Measurements from ENCODE around the gene P3H2. TPM values are rescaled to one million over a fixed set of nuclear protein-coding genes. Genes with fewer than 3 reads are reported as not detected.

P3H2 gene
- total RNA-seq, 2 donors from 2014 or later: not detected

GRCh38 chr3:189988322-189988721 is 132.4 kb downstream of the P3H2 start:
- H3K27ac Mint-ChIP-seq: no peak overlapping the region
- no peaks in the 10 kb centered on the region for H3K4me1 Mint-ChIP-seq
- no peaks in the 10 kb centered on the region for H3K9me3 ChIP-seq (ENCODE audit: control insufficient read depth, low read length, poor library complexity, severe bottlenecking)
- DNase-seq (no peak), ATAC-seq (no peak)
- H3K4me3 Mint-ChIP-seq: no peak overlapping the region
- H3K27me3 Mint-ChIP-seq: peaks cover 40% of the 10 kb centered on the region
- no peaks in the 10 kb centered on the region for H3K36me3 Mint-ChIP-seq (ENCODE audit: low read depth)

DNA sequence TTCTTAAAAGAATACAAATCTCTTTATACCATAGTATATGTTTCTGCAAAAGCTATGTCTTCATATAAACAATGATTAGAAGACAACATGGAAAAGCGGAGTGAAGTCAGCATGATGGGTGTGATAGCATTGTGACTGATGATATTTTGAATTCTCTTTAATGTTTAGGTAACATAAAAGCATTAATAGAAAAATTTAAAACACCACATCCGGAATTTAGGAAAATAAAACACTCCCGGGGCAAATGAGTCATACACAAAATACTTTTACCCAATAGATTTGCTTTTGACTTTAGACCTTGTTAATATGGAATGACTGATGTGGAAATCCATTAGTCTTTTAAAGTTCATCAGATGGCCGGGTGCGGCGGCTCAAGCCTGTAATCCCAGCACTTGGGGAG is 134.7 kb downstream of the P3H2 start:
- Mint-ChIP-seq H3K36me3 (ENCODE audit: low read depth) (no peaks in the 10 kb centered on the region), H3K4me3 (no peak overlapping the region), H3K27ac (no peak overlapping the region), H3K27me3 (peaks cover 48% of the 10 kb centered on the region), H3K4me1 (no peaks in the 10 kb centered on the region)
- ATAC-seq (no peak), DNase-seq (no peak)
- H3K9me3 ChIP-seq (ENCODE audit: control insufficient read depth, low read length, poor library complexity, severe bottlenecking): no peaks in the 10 kb centered on the region

- Mint-ChIP-seq H3K27ac (no peak overlapping the region), H3K4me1 (no peaks in the 10 kb centered on the region), H3K27me3 (peaks cover 39% of the 10 kb centered on the region), H3K36me3 (ENCODE audit: low read depth) (no peaks in the 10 kb centered on the region), H3K4me3 (no peak overlapping the region)
- no peak for ATAC-seq
- peaks cover 1% of the 10 kb centered on the region for H3K9me3 ChIP-seq (ENCODE audit: control insufficient read depth, low read length, poor library complexity, severe bottlenecking)
- DNase-seq: no peak
These were observed 137.1 kb downstream of the P3H2 start for GRCh38 chr3:189983612-189984011.

DNA sequence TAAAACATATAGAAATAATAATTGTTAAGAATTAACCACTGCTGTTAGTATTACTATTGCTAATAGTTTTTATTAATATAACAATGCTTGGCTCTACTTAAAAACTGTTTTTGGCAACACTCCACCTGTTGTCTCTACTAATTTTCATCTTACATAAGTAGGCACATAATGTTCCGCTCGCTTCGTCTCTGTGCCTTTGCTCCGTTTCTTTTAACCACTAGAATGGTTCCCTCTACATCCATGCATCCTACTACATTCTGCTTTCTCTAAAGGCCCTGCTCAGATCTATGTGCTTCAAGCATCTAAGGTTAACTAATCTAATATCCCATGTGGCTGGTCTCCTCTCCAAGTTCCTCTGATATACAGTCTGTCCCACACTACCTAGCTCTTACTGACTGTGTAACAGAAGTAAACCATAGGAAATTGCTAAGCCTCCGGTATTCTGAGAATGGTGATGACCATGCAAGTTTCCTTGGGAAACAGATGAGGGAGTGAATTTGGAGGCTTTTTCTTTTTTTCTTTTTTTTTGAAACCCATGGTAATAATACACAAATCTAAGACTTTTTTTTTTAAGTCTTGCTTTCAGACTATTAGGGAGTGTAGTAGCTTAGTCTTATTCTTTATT is 138.3 kb downstream of the P3H2 start:
- Mint-ChIP-seq H3K27me3 (peaks cover 44% of the 10 kb centered on the region), H3K36me3 (ENCODE audit: low read depth) (no peaks in the 10 kb centered on the region), H3K4me1 (no peaks in the 10 kb centered on the region), H3K27ac (no peak overlapping the region), H3K4me3 (no peak overlapping the region)
- DNase-seq (no peak), ATAC-seq (no peak)
- peaks cover 3% of the 10 kb centered on the region for H3K9me3 ChIP-seq (ENCODE audit: control insufficient read depth, low read length, poor library complexity, severe bottlenecking)

DNA sequence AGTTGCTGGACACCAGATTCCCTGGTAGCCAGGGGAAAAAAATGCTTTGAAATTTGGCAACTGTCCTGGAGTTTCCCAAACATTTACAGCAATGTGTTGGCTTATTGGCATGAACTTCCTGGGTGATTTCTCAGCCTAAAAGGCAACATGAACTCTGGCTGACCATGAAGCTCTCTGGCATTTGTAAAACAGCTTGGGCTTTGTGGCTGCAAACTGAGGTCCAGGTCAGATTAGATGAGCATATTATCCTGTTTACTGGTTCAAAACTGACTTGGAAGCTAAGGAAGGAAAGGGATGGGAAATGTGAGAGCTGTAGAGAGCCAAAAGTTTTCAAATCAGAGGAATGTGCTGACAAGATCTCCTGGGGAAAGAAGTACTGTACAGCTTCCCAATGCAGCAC is 139.0 kb downstream of the P3H2 start:
- Mint-ChIP-seq H3K4me3 (no peak overlapping the region), H3K4me1 (no peaks in the 10 kb centered on the region), H3K27me3 (peaks cover 49% of the 10 kb centered on the region), H3K27ac (peak overlapping the region; percentile 45), H3K36me3 (ENCODE audit: low read depth) (no peaks in the 10 kb centered on the region)
- H3K9me3 ChIP-seq (ENCODE audit: control insufficient read depth, low read length, poor library complexity, severe bottlenecking): peaks cover 3% of the 10 kb centered on the region
- DNase-seq (no peak), ATAC-seq (no peak)

- no peak overlapping the region for H3K27ac Mint-ChIP-seq
- H3K9me3 ChIP-seq (ENCODE audit: control insufficient read depth, low read length, poor library complexity, severe bottlenecking): peaks cover 3% of the 10 kb centered on the region
- peaks cover 71% of the 10 kb centered on the region for H3K27me3 Mint-ChIP-seq
- DNase-seq: no peak
- ATAC-seq: no peak
- no peaks in the 10 kb centered on the region for H3K4me1 Mint-ChIP-seq
- H3K4me3 Mint-ChIP-seq: no peak overlapping the region
- no peaks in the 10 kb centered on the region for H3K36me3 Mint-ChIP-seq (ENCODE audit: low read depth)
These were observed 141.9 kb downstream of the P3H2 start for GRCh38 chr3:189978753-189979152.

DNA sequence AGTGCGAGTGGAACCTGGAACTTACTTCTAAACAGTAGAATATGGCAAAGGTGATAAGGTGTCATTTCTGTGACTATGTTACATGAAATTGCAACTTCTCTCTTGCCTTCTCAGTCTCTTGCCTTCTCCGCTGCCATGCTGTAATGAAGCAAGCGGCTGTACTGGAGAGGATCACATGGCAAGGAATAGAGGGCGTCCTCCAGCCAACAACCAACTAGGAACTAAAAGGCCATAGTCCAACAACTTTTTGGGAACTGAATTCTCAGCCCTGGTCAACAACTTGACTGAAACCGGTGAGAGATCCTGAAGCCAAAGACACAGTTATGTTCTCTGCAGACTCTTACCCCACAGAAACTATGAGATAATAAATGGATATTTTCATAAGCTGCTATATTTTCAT is 143.5 kb downstream of the P3H2 start:
- peaks cover 62% of the 10 kb centered on the region for H3K27me3 Mint-ChIP-seq
- DNase-seq: no peak
- no peak for ATAC-seq
- no peak overlapping the region for H3K27ac Mint-ChIP-seq
- H3K4me3 Mint-ChIP-seq: no peak overlapping the region
- peaks cover 3% of the 10 kb centered on the region for H3K9me3 ChIP-seq (ENCODE audit: control insufficient read depth, low read length, poor library complexity, severe bottlenecking)
- no peaks in the 10 kb centered on the region for H3K4me1 Mint-ChIP-seq
- no peaks in the 10 kb centered on the region for H3K36me3 Mint-ChIP-seq (ENCODE audit: low read depth)

GRCh38 chr3:189975391-189975990 is 145.2 kb downstream of the P3H2 start:
- peaks cover 3% of the 10 kb centered on the region for H3K9me3 ChIP-seq (ENCODE audit: control insufficient read depth, low read length, poor library complexity, severe bottlenecking)
- H3K36me3 Mint-ChIP-seq (ENCODE audit: low read depth): no peaks in the 10 kb centered on the region
- DNase-seq: no peak
- no peak overlapping the region for H3K4me3 Mint-ChIP-seq
- peaks cover 60% of the 10 kb centered on the region for H3K27me3 Mint-ChIP-seq
- H3K4me1 Mint-ChIP-seq: no peaks in the 10 kb centered on the region
- no peak overlapping the region for H3K27ac Mint-ChIP-seq
- ATAC-seq: no peak

GRCh38 chr3:189974359-189974758 is 146.3 kb downstream of the P3H2 start:
- Mint-ChIP-seq H3K27me3 (peaks cover 55% of the 10 kb centered on the region), H3K36me3 (ENCODE audit: low read depth) (no peaks in the 10 kb centered on the region), H3K27ac (no peak overlapping the region), H3K4me3 (no peak overlapping the region), H3K4me1 (no peaks in the 10 kb centered on the region)
- no peak for ATAC-seq
- no peak for DNase-seq
- peaks cover 3% of the 10 kb centered on the region for H3K9me3 ChIP-seq (ENCODE audit: control insufficient read depth, low read length, poor library complexity, severe bottlenecking)

DNA sequence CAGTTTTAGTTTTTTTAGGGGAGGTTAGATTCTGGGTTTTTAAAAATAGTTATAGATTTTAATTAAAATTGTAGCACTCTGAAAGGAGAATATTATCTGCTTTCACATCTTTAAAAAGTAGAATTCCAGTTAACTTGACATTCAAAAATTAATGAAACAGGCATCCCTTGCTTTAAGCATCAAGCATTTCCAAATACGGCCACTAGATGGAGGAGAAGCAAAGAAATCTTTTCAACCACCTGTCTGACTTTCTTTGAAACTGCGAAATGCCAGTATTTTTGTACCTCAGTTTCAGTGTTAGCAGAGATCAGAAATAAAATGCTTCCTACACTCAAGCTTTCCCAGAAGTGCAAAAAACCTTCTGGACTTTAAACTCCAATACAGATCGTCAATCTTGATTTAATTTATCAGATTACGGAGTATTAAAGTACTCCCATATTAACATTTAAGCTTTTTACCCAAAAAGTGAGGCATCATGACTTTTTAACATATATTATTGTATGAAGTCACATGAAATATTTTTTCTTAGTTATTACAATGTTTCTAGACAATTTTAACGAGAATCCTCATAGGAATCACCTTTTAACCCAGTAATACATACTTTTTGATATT is 153.3 kb downstream of the P3H2 start:
- H3K27ac Mint-ChIP-seq: peak overlapping the region; percentile 37
- H3K4me3 Mint-ChIP-seq: no peak overlapping the region
- H3K27me3 Mint-ChIP-seq: peaks cover 29% of the 10 kb centered on the region
- H3K36me3 Mint-ChIP-seq (ENCODE audit: low read depth): no peaks in the 10 kb centered on the region
- ATAC-seq (no peak), DNase-seq (no peak)
- H3K4me1 Mint-ChIP-seq: peaks cover 2% of the 10 kb centered on the region
- H3K9me3 ChIP-seq (ENCODE audit: control insufficient read depth, low read length, poor library complexity, severe bottlenecking): no peaks in the 10 kb centered on the region

GRCh38 chr3:189966843-189967242 is 153.9 kb downstream of the P3H2 start:
- DNase-seq (no peak), ATAC-seq (no peak)
- H3K36me3 Mint-ChIP-seq (ENCODE audit: low read depth): no peaks in the 10 kb centered on the region
- no peaks in the 10 kb centered on the region for H3K9me3 ChIP-seq (ENCODE audit: control insufficient read depth, low read length, poor library complexity, severe bottlenecking)
- peak overlapping the region; percentile 37 for H3K27ac Mint-ChIP-seq
- no peak overlapping the region for H3K4me3 Mint-ChIP-seq
- peaks cover 2% of the 10 kb centered on the region for H3K4me1 Mint-ChIP-seq
- peaks cover 24% of the 10 kb centered on the region for H3K27me3 Mint-ChIP-seq

DNA sequence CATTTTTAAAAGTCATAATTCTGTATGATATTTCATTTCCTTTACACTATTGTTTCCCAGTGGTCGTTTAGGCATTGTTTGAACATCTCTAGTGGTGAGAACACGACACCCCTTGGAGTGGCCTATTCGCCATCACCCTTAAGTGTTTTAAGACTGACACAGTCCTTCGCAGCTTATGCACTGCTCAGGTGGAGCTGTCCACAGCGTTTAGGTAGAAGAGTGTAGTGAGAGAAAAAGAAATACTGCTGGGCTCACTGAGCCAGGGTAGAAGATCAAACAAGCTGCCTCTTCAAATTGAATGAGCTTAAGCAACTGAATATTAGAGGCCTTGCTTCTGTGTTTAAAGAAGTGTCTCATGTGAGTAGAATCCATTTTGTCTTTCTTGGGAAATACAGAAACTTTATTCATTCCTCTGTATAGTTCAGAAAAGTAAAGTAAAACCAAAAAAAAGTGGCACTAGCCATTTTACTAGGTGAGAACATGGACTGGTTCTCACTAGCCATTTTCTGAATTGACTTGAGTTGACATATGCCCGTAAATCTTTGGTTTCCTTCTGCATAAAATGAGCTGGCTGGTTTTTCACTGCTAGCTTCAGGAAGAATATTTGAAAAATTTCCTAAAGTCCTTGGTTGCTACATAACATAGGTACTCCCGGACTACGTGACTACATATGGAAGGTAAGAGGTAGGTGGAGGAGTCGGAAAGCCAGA is 155.9 kb downstream of the P3H2 start:
- H3K36me3 Mint-ChIP-seq (ENCODE audit: low read depth): no peaks in the 10 kb centered on the region
- no peaks in the 10 kb centered on the region for H3K9me3 ChIP-seq (ENCODE audit: control insufficient read depth, low read length, poor library complexity, severe bottlenecking)
- H3K27ac Mint-ChIP-seq: no peak overlapping the region
- H3K4me3 Mint-ChIP-seq: no peak overlapping the region
- DNase-seq (no peak), ATAC-seq (no peak)
- peaks cover 37% of the 10 kb centered on the region for H3K27me3 Mint-ChIP-seq
- H3K4me1 Mint-ChIP-seq: peaks cover 6% of the 10 kb centered on the region

DNA sequence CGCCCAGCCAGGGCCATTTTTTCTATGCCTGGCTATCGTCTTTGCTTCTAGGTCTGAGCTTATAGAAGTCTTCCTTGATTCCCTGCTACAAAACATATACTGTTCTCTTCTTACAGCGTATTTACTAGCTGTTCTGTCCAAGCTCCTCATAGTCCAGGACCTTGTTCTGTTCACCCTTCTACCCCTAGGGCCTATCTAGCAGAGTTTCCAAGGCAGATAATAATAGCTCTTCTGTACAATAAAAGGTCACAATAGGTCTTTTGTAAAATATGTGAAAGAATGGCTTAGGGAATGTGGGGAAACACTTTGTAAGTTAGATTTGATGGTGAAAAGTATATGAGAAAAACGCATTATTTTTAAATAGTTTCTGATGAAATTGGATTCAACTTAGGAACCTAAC is 158.2 kb downstream of the P3H2 start:
- ATAC-seq (no peak), DNase-seq (no peak)
- Mint-ChIP-seq H3K36me3 (ENCODE audit: low read depth) (peaks cover 3% of the 10 kb centered on the region), H3K27me3 (peaks cover 39% of the 10 kb centered on the region), H3K4me1 (peaks cover 11% of the 10 kb centered on the region), H3K27ac (no peak overlapping the region), H3K4me3 (no peak overlapping the region)
- no peaks in the 10 kb centered on the region for H3K9me3 ChIP-seq (ENCODE audit: control insufficient read depth, low read length, poor library complexity, severe bottlenecking)
